GM23248 (cell line): ENCODE data around the gene IRF1.

Source experiments
- EZH2 ChIP-seq: fragments of 200-600 bp; sonication (generic); IDR thresholded peaks from 2 replicates; pipeline ENCODE4 v1.6.1; 2018; ENCODE audit warnings: antibody characterized with exemption, mild to moderate bottlenecking; ENCODE audit not compliant: insufficient read depth, poor library complexity, severe bottlenecking
- EZH2phosphoT487 ChIP-seq: fragments of 200-600 bp; sonication (generic); IDR thresholded peaks from 2 replicates; pipeline ENCODE4 v1.6.1; 2018; ENCODE audit warnings: antibody characterized with exemption, moderate library complexity, mild to moderate bottlenecking, low read depth; ENCODE audit not compliant: insufficient read depth

DNA sequence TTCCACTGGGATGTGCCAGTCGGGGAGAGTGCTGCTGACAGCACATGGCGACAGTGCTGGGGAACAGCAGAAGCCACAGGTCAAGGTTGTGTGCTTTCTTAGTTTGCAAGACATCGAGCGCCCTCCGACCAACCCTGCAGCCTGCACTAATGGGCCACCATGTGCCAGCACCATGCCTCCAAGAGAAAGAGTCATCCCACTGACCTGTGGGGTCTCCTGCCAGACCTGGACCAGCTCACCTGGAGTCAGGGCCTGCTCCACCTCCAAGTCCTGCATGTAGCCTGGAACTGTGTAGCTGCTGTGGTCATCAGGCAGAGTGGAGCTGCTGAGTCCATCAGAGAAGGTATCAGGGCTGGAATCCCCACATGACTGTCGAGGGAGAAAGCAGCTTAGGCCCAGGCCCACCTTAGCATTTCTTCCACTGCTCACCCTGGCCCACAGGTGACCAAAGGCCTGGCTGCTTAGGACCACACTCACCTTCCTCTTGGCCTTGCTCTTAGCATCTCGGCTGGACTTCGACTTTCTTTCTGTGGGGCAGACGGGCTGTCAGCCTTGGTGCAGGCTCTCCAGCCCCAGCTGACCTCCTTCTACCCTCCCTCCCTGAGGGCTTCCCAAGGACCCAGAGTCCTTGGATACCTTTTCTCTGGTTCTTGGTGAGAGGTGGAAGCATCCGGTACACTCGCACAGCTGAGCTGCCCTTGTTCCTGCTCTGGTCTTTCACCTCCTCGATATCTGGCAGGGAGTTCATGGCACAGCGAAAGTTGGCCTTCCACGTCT, 4.1 kb downstream of the IRF1 start:
- TF ChIP-seq EZH2, result no peak
- no peak for TF ChIP-seq EZH2phosphoT487
